OCI-LY3 (cell line): ENCODE results near the gene NTRK2.

ENCODE experiments used
- H2AFZ ChIP-seq: fragments of 200-600, 300-600 bp; shearing (Covaris generic); 2 replicates; pipeline ENCODE4 v1.6.0; 2014; ENCODE audit warnings: antibody characterized with exemption, low read depth, low read length
- H3K27ac ChIP-seq: fragments of 200-600, 300-600 bp; sonication (generic); 2 replicates; pipeline ENCODE4 v1.5.1; 2014; ENCODE audit warnings: mild to moderate bottlenecking, low read length, moderate library complexity, mixed read lengths
- H3K27me3 ChIP-seq: fragments of 200-600, 300-600 bp; sonication (generic); 2 replicates; pipeline ENCODE4 v1.6.1; 2014; ENCODE audit warnings: low read depth, low read length, mixed read lengths
- H3K36me3 ChIP-seq: fragments of 200-600, 300-600 bp; sonication (generic); replicated peaks from 2 replicates; pipeline ENCODE3; 2014; ENCODE audit warnings: low read depth, low read length, mixed read lengths
- H3K4me1 ChIP-seq: fragments of 300-600, 200-600 bp; sonication (generic); 2 replicates; pipeline ENCODE4 v1.6.1; 2014; ENCODE audit warnings: low read length, mixed read lengths
- H3K4me2 ChIP-seq: fragments of 200-600, 300-600 bp; sonication (generic); 2 replicates; pipeline ENCODE4 v1.6.1; 2014; ENCODE audit warnings: low read length, mixed read lengths
- H3K4me3 ChIP-seq: fragments of 300-600, 200-600 bp; sonication (generic); 2 replicates; pipeline ENCODE4 v1.5.1; 2014; ENCODE audit warnings: antibody characterized with exemption, mild to moderate bottlenecking, low read length, moderate library complexity
- H3K79me2 ChIP-seq: fragments of 300-600, 200-600 bp; shearing (Covaris generic); 2 replicates; pipeline ENCODE4 v1.6.1; 2014; ENCODE audit warnings: mild to moderate bottlenecking, low read length, mixed read lengths
- H3K9ac ChIP-seq: fragments of 300-600, 200-600 bp; shearing (Covaris generic); 2 replicates; pipeline ENCODE4 v1.6.0; 2014; ENCODE audit warnings: mild to moderate bottlenecking, low read length, moderate library complexity
- H3K9me3 ChIP-seq: fragments of 200-600, 300-600 bp; shearing (Covaris generic); 2 replicates; pipeline ENCODE4 v1.6.1; 2014; ENCODE audit warnings: low read length, mixed read lengths; ENCODE audit not compliant: insufficient read depth
- H4K20me1 ChIP-seq: fragments of 200-600, 300-600 bp; sonication (generic); 2 replicates; pipeline ENCODE4 v1.6.1; 2016; ENCODE audit warnings: low read length, mixed read lengths; ENCODE audit not compliant: insufficient read depth
- EZH2phosphoT487 ChIP-seq: fragments of 200-600 bp; shearing (Covaris generic); IDR thresholded peaks from 2 replicates; pipeline ENCODE4 v1.6.1; 2018; ENCODE audit warnings: antibody characterized with exemption, mixed run types, low read depth
- TF ChIP-seq, protein P1 (sequence below): fragments of 200-600, 300-600 bp; sonication (generic); IDR thresholded peaks from 2 replicates; pipeline ENCODE4 v1.5.1; 2014; ENCODE audit warnings: antibody characterized with exemption, low read length, low read depth

Gene NTRK2

DNA sequence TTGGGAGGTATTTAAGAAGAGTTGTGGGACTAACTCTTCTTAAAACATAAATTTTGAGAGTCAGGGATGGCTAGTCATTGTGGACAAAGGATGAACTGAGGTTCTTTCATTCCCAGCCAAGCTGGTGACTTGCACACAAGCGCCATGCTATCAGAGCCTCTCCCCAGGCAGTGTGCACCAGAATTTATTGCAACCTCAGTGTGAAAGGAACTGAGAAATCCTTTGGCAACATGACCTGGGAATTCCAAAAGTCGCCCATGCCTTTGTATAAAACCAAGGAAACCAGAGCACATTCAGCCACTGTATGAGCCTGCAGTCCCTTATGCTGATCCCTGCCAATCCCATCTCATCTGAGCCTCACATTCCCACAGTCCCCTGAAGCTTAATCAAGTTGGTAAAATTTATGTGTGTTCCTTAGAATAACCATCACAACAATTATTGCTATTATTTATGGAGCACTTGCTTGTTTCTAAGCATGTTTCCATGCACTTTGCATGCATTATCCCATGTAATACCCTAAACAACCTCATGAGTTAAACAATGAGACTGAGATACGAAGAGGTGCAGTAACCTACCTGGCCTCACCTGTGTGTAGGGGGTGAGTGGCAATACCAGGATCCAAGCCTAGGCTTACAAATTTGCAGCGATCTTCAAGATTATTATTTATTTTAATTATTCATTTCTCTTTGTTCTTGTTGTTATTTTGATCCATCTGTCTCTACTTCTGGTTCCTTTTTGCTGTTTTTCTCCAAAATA lies 116.4 kb downstream of the NTRK2 start:
- TF ChIP-seq, protein P1, sequence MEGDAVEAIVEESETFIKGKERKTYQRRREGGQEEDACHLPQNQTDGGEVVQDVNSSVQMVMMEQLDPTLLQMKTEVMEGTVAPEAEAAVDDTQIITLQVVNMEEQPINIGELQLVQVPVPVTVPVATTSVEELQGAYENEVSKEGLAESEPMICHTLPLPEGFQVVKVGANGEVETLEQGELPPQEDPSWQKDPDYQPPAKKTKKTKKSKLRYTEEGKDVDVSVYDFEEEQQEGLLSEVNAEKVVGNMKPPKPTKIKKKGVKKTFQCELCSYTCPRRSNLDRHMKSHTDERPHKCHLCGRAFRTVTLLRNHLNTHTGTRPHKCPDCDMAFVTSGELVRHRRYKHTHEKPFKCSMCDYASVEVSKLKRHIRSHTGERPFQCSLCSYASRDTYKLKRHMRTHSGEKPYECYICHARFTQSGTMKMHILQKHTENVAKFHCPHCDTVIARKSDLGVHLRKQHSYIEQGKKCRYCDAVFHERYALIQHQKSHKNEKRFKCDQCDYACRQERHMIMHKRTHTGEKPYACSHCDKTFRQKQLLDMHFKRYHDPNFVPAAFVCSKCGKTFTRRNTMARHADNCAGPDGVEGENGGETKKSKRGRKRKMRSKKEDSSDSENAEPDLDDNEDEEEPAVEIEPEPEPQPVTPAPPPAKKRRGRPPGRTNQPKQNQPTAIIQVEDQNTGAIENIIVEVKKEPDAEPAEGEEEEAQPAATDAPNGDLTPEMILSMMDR = no peak
- no peak for TF ChIP-seq EZH2phosphoT487
- H2AFZ ChIP-seq = no peak overlapping the region
- 0 out of 2 replicates have a peak, but pooled peaks cover 3% of the 10 kb centered on the region for H3K27me3 ChIP-seq

DNA sequence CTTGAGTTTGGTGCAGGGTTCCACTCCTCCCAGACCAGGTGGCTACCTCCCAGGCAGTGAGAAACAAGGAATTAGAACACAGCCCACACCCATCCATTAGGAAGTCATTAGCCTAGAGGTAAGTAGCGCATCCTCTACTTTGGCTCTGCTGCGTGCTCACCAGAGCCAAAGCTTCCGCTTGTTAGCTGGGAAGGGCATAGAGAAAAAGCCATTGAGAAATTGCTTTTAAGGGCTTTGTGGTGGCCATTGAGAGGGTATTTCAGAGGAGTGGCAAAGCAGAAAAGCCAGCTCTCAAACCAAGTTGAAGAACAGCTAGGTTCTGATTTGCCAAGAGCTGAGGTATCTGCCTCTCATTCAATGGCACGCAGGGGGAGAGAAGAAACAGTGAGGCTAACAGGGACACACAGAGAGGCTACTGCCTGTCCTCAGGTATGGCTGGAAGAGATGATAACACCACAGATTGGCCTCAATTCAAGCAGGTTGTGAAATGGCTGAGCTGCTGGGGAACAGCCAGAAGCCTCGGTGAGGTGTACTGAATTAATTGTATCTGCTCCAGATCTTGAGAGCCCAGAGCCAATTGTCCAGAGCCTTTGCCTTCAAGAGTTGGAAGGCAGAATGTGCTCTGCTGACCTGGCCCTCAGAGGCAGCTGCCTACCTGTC lies 119.4 kb downstream of the NTRK2 start:
- no peaks in the 10 kb centered on the region for H3K27me3 ChIP-seq
- no peaks in the 10 kb centered on the region for H3K36me3 ChIP-seq
- H3K27ac ChIP-seq = no peak overlapping the region
- no peaks in the 10 kb centered on the region for H3K79me2 ChIP-seq
- H3K4me2 ChIP-seq = no peak overlapping the region
- no peak overlapping the region for H2AFZ ChIP-seq
- H3K4me1 ChIP-seq = no peaks in the 10 kb centered on the region
- no peaks in the 10 kb centered on the region for H4K20me1 ChIP-seq
- H3K4me3 ChIP-seq = no peak overlapping the region
- no peaks in the 10 kb centered on the region for H3K9me3 ChIP-seq
- TF ChIP-seq, protein P1 = no peak
- no peak for TF ChIP-seq EZH2phosphoT487
- H3K9ac ChIP-seq = no peak overlapping the region

More for the DNA sequence above, 116.4 kb downstream of the NTRK2 start:
- H3K4me2 ChIP-seq = no peak overlapping the region
- H3K36me3 ChIP-seq = no peaks in the 10 kb centered on the region
- peaks cover 3% of the 10 kb centered on the region for H3K4me1 ChIP-seq
- H3K27ac ChIP-seq = no peak overlapping the region
- no peaks in the 10 kb centered on the region for H3K79me2 ChIP-seq
- no peak overlapping the region for H3K9ac ChIP-seq
- no peaks in the 10 kb centered on the region for H4K20me1 ChIP-seq
- H3K4me3 ChIP-seq = no peak overlapping the region
- H3K9me3 ChIP-seq = no peaks in the 10 kb centered on the region

DNA sequence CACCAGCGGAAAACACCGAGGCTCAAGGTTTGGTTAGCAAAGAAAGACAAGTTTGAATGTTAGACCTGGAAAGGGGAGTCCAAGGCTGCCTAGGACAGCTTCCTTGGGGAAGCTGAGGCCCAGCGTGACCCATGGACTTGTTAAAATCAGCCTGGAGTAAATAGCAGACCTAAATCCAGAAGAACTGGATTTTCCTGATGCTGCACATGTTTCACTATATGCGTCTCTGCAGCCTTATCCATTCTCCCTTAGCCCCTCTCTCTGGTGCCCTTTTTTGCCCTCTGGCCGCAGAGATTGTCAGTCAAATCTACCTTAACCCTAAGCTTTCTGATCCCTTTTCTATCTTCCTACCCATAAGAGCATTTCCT lies 119.9 kb downstream of the NTRK2 start:
- Histone ChIP-seq H2AFZ (no peak overlapping the region), H3K9ac (no peak overlapping the region), H3K4me2 (no peak overlapping the region), H4K20me1 (no peaks in the 10 kb centered on the region), H3K27me3 (no peaks in the 10 kb centered on the region), H3K79me2 (no peaks in the 10 kb centered on the region), H3K4me1 (no peaks in the 10 kb centered on the region), H3K36me3 (no peaks in the 10 kb centered on the region), H3K27ac (no peak overlapping the region), H3K4me3 (no peak overlapping the region), H3K9me3 (no peaks in the 10 kb centered on the region)
- TF ChIP-seq EZH2phosphoT487 = no peak
- TF ChIP-seq, protein P1 = no peak

DNA sequence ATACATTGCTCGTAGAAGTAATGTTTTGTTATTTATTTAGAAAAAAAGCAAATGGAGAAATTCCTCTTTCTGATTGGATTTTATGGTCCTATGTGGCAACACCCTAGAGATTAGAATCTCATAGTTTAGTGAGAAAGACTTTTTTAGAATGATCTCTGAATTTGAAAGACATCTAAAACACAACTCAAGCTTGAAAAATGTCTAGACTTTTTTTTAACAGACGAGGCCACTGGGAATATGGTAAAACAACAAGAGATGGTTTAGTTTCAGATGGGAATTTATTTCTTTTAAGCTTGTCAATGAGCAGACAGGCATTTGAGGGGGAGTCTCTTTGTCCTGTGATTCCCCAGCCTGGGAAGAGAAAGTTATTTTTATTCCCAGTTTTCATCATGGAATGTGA lies 122.1 kb downstream of the NTRK2 start:
- TF ChIP-seq, protein P1 = no peak
- TF ChIP-seq EZH2phosphoT487 = no peak

More for the DNA sequence above, 122.1 kb downstream of the NTRK2 start:
- Histone ChIP-seq H4K20me1 (no peaks in the 10 kb centered on the region), H3K4me1 (no peaks in the 10 kb centered on the region), H3K4me3 (no peak overlapping the region), H3K79me2 (no peaks in the 10 kb centered on the region), H3K9ac (no peak overlapping the region), H2AFZ (no peak overlapping the region), H3K36me3 (no peaks in the 10 kb centered on the region), H3K27ac (no peak overlapping the region), H3K27me3 (no peaks in the 10 kb centered on the region), H3K4me2 (no peak overlapping the region), H3K9me3 (no peaks in the 10 kb centered on the region)
